ENCODE results near the gene GRIN2C. TPM values are rescaled to one million over a fixed set of nuclear protein-coding genes. Genes with fewer than 3 reads are reported as not detected.

GRIN2C gene
- total RNA-seq, 3 donors from 2014 or later (not counting 1 experiment from before 2014, with no cell fraction given), result not detected

- Mint-ChIP-seq H3K36me3 (no peaks in the 10 kb centered on the region), H3K9me3 (no peaks in the 10 kb centered on the region), H3K27me3 (ENCODE audit: low read depth in 2 of 2) (peaks cover 44 to 52% of the 10 kb centered on the region in 2 donors), H3K4me3 (peak overlapping the region; percentile 37), H3K4me1 (peaks cover 0 to 18% of the 10 kb centered on the region in 2 donors), H3K27ac (no peak overlapping the region)
- Histone ChIP-seq H3K27me3 (ENCODE audit: control insufficient read depth, insufficient read depth, low read length) (peaks cover 30% of the 10 kb centered on the region), H3K27ac (ENCODE audit: low read length) (no peak overlapping the region), H3K36me3 (ENCODE audit: control insufficient read depth, insufficient read depth, low read length) (no peaks in the 10 kb centered on the region), H3K4me3 (ENCODE audit: low read length) (no peak overlapping the region), H3K9me3 (ENCODE audit: control insufficient read depth, insufficient read depth, low read length) (no peaks in the 10 kb centered on the region), H3K4me1 (ENCODE audit: control insufficient read depth, insufficient read depth, low read length) (peaks cover 8% of the 10 kb centered on the region)
- 14% methylated on average over 76 of the region's 76 CpGs for WGBS (ENCODE audit: insufficient coverage)
- DNase-seq (peak in 1 of 2 donors; percentile 83), ATAC-seq (peak in 2 of 3 donors; percentile 59 to 66)
- intact Hi-C loops (cut with micrococcal nuclease), result no loop called here
- no peak for TF ChIP-seq CTCF (IDR thresholded peaks at IDR 0.05)
These were observed 7.2 kb downstream of the GRIN2C start for GRCh38 chr17:74852237-74853047.

- peaks cover 8% of the 10 kb centered on the region for H3K4me1 ChIP-seq (ENCODE audit: control insufficient read depth, insufficient read depth, low read length)
- Mint-ChIP-seq H3K27ac (no peak overlapping the region), H3K4me3 (no peak overlapping the region), H3K4me1 (peaks cover 0 to 18% of the 10 kb centered on the region in 2 donors), H3K27me3 (ENCODE audit: low read depth in 2 of 2) (peaks cover 37 to 45% of the 10 kb centered on the region in 2 donors), H3K9me3 (no peaks in the 10 kb centered on the region), H3K36me3 (no peaks in the 10 kb centered on the region)
- WGBS (ENCODE audit: insufficient coverage), result 64% methylated on average over 29 of the region's 29 CpGs
- ATAC-seq (no peak), DNase-seq (no peak)
- no peak for TF ChIP-seq CTCF (IDR thresholded peaks at IDR 0.05)
- intact Hi-C loops (cut with micrococcal nuclease), result no loop called here
- peaks cover 27% of the 10 kb centered on the region for H3K27me3 ChIP-seq (ENCODE audit: control insufficient read depth, insufficient read depth, low read length)
- H3K9me3 ChIP-seq (ENCODE audit: control insufficient read depth, insufficient read depth, low read length), result no peaks in the 10 kb centered on the region
- H3K4me3 ChIP-seq (ENCODE audit: low read length), result no peak overlapping the region
- H3K27ac ChIP-seq (ENCODE audit: low read length), result no peak overlapping the region
- H3K36me3 ChIP-seq (ENCODE audit: control insufficient read depth, insufficient read depth, low read length), result no peaks in the 10 kb centered on the region
These were observed 8.0 kb downstream of the GRIN2C start for GRCh38 chr17:74851612-74852236.

- H3K4me3 ChIP-seq (ENCODE audit: low read length), result no peak overlapping the region
- no peak overlapping the region for H3K27ac Mint-ChIP-seq
- H3K4me1 Mint-ChIP-seq, result peaks cover 0 to 18% of the 10 kb centered on the region in 2 donors
- H3K9me3 Mint-ChIP-seq, result no peaks in the 10 kb centered on the region
- intact Hi-C loops (cut with micrococcal nuclease), result no loop called here
- H3K9me3 ChIP-seq (ENCODE audit: control insufficient read depth, insufficient read depth, low read length), result no peaks in the 10 kb centered on the region
- H3K36me3 ChIP-seq (ENCODE audit: control insufficient read depth, insufficient read depth, low read length), result no peaks in the 10 kb centered on the region
- no peak overlapping the region for H3K4me3 Mint-ChIP-seq
- no peak for DNase-seq
- no peak for ATAC-seq
- H3K27ac ChIP-seq (ENCODE audit: low read length), result no peak overlapping the region
- no peak for TF ChIP-seq CTCF (IDR thresholded peaks at IDR 0.05)
- H3K36me3 Mint-ChIP-seq, result no peaks in the 10 kb centered on the region
- WGBS (ENCODE audit: insufficient coverage), result 76% methylated on average over 3 of the region's 3 CpGs
- H3K27me3 Mint-ChIP-seq (ENCODE audit: low read depth in 2 of 2), result peaks cover 29 to 37% of the 10 kb centered on the region in 2 donors
- H3K27me3 ChIP-seq (ENCODE audit: control insufficient read depth, insufficient read depth, low read length), result peaks cover 26% of the 10 kb centered on the region
- peaks cover 8% of the 10 kb centered on the region for H3K4me1 ChIP-seq (ENCODE audit: control insufficient read depth, insufficient read depth, low read length)
These were observed 8.8 kb downstream of the GRIN2C start for GRCh38 chr17:74850914-74851313.

Measured in natural killer cell (primary cell).